GM13976 (cell line): Measurements from ENCODE around the gene AIFM2.

Experiments
- DNase-seq: peaks from one replicate; pipeline ENCODE4 v3.0.0; 2012; ENCODE audit warnings: low spot score
- in situ Hi-C: fragments of 300-500 bp; cut with MboI; formaldehyde crosslinking; loops from one replicate; pipeline ENCODE4 v1.12.0; 2022; ENCODE audit warnings: low sequenced_read_pairs, mixed read lengths, inconsistent platforms; ENCODE audit not compliant: unreplicated experiment
- TF ChIP-seq, protein P1 (sequence below): IDR thresholded peaks from 2 replicates; pipeline ENCODE4 v1.5.1; 2012; ENCODE audit warnings: borderline replicate concordance, mild to moderate bottlenecking; ENCODE audit not compliant: insufficient read depth; ENCODE audit errors: extremely low read depth, missing control alignments, control extremely low read depth

AIFM2 gene

DNA sequence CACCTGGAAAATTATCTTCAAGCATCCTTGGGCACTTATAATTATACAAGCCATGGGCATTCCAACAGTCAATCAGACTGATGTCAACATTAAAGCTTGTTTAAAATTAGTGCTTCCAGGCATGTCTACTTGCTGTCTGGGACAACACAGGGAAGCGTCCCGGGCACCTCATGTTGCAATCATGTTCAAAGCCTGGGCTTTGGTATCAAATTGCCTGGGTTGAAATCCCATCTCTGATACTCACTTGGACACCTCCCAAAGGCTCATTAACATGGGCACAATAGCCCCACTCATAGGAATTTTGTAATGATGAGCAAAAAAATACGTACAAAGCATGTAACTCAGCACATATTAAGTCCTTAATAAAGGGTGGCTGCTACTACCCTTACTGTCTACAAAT is 14.4 kb downstream of the AIFM2 start:
- no peak for DNase-seq
- in situ Hi-C loops: no loop called here
- TF ChIP-seq, protein P1, sequence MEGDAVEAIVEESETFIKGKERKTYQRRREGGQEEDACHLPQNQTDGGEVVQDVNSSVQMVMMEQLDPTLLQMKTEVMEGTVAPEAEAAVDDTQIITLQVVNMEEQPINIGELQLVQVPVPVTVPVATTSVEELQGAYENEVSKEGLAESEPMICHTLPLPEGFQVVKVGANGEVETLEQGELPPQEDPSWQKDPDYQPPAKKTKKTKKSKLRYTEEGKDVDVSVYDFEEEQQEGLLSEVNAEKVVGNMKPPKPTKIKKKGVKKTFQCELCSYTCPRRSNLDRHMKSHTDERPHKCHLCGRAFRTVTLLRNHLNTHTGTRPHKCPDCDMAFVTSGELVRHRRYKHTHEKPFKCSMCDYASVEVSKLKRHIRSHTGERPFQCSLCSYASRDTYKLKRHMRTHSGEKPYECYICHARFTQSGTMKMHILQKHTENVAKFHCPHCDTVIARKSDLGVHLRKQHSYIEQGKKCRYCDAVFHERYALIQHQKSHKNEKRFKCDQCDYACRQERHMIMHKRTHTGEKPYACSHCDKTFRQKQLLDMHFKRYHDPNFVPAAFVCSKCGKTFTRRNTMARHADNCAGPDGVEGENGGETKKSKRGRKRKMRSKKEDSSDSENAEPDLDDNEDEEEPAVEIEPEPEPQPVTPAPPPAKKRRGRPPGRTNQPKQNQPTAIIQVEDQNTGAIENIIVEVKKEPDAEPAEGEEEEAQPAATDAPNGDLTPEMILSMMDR: no peak

DNA sequence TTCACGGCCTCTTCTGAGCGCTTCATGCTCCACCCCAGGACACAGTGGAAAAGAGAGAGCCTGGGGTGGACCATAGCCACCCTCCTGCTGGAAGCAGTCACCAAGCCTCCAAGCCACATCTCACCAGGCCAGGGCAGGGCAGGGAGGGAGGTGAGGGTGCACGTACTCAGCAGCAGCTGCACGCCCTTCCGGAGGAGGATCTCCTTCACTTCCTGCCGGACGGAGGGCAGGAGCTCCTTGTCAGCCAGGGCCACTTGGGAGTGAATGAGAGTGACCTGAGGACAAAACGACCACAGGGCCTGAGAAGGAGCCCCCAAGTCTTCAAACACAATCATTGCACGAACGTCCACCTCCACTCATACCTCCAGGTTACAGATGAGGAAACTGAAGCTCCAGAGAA is 15.0 kb downstream of the AIFM2 start:
- DNase-seq: no peak
- in situ Hi-C loops: no loop called here
- TF ChIP-seq, protein P1: no peak

DNA sequence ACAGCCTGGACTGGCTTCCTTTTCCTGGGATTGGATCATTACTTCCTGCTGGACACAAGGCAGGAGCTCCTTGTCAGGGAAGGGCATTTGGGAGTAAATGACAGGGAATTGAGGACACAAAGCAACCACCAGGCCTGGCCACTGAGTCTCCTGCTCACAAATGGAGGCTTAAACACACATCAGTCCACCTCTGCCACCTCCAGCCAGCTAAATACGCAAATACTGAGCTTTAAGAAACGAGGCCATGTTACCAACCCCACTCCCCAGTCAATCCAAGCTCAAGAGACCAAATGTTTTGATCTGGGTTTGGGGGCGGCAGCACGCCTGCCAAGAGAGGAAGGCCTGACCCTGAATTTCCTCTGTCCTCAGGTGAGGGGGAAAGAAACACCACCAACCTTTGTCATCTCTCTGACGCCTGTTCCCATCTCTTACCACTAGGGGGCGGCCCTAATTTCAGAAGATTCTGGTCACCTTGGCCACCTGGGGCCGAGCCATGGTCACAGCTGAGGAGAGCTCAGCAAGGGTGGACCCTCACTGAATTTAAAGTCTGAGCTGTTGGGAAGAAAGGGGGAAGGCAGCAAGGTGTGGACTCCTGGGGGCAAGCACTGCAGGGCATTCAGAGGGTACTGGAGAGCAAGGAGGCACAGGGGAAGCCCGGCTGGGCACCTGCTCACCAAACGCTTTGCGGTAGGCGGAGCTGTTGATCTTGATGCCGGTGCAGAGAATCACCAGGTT is 16.5 kb downstream of the AIFM2 start:
- peak; percentile 85 for DNase-seq
- in situ Hi-C loops: no loop called here
- TF ChIP-seq, protein P1: peak; percentile 82

DNA sequence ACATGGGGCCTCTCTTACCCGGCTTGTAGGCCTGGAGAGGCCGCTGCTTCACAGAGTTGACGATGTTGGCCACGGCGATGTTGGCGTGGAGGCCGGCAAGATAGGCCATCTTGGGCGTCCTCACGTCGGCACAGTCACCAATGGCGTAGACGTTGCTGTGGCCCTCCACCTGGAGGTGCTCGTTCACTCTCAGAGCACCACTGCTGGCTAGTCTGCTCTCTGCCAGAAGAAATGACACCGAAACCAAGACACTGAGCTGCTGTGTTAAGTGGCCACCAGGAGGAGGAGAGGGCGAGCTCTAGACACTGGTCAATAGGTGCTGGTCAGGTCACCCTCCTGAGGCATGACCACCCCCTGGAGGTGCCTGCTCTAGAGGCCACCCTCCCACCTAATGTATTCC is 17.7 kb downstream of the AIFM2 start:
- in situ Hi-C loops: no loop called here
- DNase-seq: no peak
- TF ChIP-seq, protein P1: no peak

DNA sequence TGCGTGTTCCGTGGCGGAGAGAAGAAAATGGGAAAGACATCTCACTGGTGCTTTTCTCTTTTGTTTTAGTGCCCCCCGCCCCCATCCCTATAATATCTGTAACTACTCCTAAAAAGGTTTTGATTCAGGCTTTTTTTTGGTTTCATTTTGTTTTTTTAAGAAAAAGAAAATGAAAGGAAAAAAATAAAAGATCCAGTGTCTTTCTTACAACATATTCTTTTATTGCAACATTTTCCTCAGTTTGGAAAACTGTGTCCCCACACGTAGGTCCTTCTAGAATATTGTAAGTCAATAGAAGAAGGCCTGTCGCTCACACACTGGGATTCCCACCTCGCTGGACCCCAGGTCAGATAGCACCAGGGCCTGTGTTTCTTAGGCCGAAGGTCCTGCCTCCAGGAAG is 20.6 kb downstream of the AIFM2 start:
- DNase-seq: no peak
- in situ Hi-C loops: no loop called here
- TF ChIP-seq, protein P1: no peak

DNA sequence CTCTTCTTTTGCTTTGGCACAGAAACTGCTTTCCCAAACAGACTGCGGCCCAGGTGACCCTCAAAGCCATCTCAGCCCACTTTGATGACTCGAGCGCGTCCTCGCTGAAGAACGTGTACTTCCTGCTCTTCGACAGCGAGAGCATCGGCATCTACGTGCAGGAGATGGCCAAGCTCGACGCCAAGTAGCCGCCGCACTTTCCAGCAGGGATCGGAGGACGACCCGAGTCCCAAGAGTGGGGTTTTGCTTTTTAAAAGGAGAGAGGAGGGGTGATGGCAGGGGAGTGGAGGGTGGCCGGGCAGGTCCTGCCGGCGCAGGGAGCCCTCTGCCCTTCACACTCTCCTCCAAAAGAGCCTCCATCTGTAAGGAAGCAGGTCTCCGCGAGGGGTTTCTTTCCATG is 21.1 kb downstream of the AIFM2 start:
- in situ Hi-C loops: no loop called here
- TF ChIP-seq, protein P1: no peak
- no peak for DNase-seq
